Measurements from ENCODE around the gene ADGRF1.

Gene ADGRF1

GRCh38 chr6:46963039-46963438, 79.1 kb downstream of the ADGRF1 start:
- Histone ChIP-seq H3K9me3 (ENCODE audit: control insufficient read depth, low read length) (no peaks in the 10 kb centered on the region), H3K4me3 (ENCODE audit: insufficient read depth, low read depth, low read length) (no peak overlapping the region), H3K4me1 (ENCODE audit: control insufficient read depth, insufficient read depth, low read length) (no peaks in the 10 kb centered on the region), H3K36me3 (ENCODE audit: control insufficient read depth, insufficient read depth, low read length) (no peaks in the 10 kb centered on the region), H3K27me3 (ENCODE audit: control insufficient read depth, insufficient read depth, low read length, poor library complexity, severe bottlenecking) (no peaks in the 10 kb centered on the region), H3K27ac (ENCODE audit: insufficient read depth, low read depth, low read length, poor library complexity, severe bottlenecking) (no peak overlapping the region)

GRCh38 chr6:46961711-46962110, 80.4 kb downstream of the ADGRF1 start:
- Histone ChIP-seq H3K4me3 (ENCODE audit: insufficient read depth, low read depth, low read length) (no peak overlapping the region), H3K27ac (ENCODE audit: insufficient read depth, low read depth, low read length, poor library complexity, severe bottlenecking) (no peak overlapping the region), H3K36me3 (ENCODE audit: control insufficient read depth, insufficient read depth, low read length) (no peaks in the 10 kb centered on the region), H3K4me1 (ENCODE audit: control insufficient read depth, insufficient read depth, low read length) (no peaks in the 10 kb centered on the region), H3K27me3 (ENCODE audit: control insufficient read depth, insufficient read depth, low read length, poor library complexity, severe bottlenecking) (no peaks in the 10 kb centered on the region), H3K9me3 (ENCODE audit: control insufficient read depth, low read length) (no peaks in the 10 kb centered on the region)
- WGBS, 2 experiments, result 92 to 97% methylated on average over 4 of the region's 5 CpGs

GRCh38 chr6:46961232-46961631, 80.9 kb downstream of the ADGRF1 start:
- Histone ChIP-seq H3K4me3 (ENCODE audit: insufficient read depth, low read depth, low read length) (no peak overlapping the region), H3K27me3 (ENCODE audit: control insufficient read depth, insufficient read depth, low read length, poor library complexity, severe bottlenecking) (no peaks in the 10 kb centered on the region), H3K4me1 (ENCODE audit: control insufficient read depth, insufficient read depth, low read length) (no peaks in the 10 kb centered on the region), H3K36me3 (ENCODE audit: control insufficient read depth, insufficient read depth, low read length) (no peaks in the 10 kb centered on the region), H3K9me3 (ENCODE audit: control insufficient read depth, low read length) (no peaks in the 10 kb centered on the region), H3K27ac (ENCODE audit: insufficient read depth, low read depth, low read length, poor library complexity, severe bottlenecking) (no peak overlapping the region)

- H3K9me3 ChIP-seq (ENCODE audit: control insufficient read depth, low read length), result no peaks in the 10 kb centered on the region
- H3K4me1 ChIP-seq (ENCODE audit: control insufficient read depth, insufficient read depth, low read length), result no peaks in the 10 kb centered on the region
- no peaks in the 10 kb centered on the region for H3K27me3 ChIP-seq (ENCODE audit: control insufficient read depth, insufficient read depth, low read length, poor library complexity, severe bottlenecking)
- no peak overlapping the region for H3K4me3 ChIP-seq (ENCODE audit: insufficient read depth, low read depth, low read length)
- H3K36me3 ChIP-seq (ENCODE audit: control insufficient read depth, insufficient read depth, low read length), result no peaks in the 10 kb centered on the region
- H3K27ac ChIP-seq (ENCODE audit: insufficient read depth, low read depth, low read length, poor library complexity, severe bottlenecking), result no peak overlapping the region
Measured at GRCh38 chr6:46959419-46959818, 82.7 kb downstream of the ADGRF1 start.

- Histone ChIP-seq H3K36me3 (ENCODE audit: control insufficient read depth, insufficient read depth, low read length) (no peaks in the 10 kb centered on the region), H3K4me1 (ENCODE audit: control insufficient read depth, insufficient read depth, low read length) (no peaks in the 10 kb centered on the region), H3K4me3 (ENCODE audit: insufficient read depth, low read depth, low read length) (no peak overlapping the region), H3K9me3 (ENCODE audit: control insufficient read depth, low read length) (no peaks in the 10 kb centered on the region), H3K27ac (ENCODE audit: insufficient read depth, low read depth, low read length, poor library complexity, severe bottlenecking) (no peak overlapping the region), H3K27me3 (ENCODE audit: control insufficient read depth, insufficient read depth, low read length, poor library complexity, severe bottlenecking) (no peaks in the 10 kb centered on the region)
- WGBS, 2 experiments, result 96 to 98% methylated on average over 6 of the region's 6 CpGs
Measured at GRCh38 chr6:46956409-46956808, 85.7 kb downstream of the ADGRF1 start.

- Histone ChIP-seq H3K36me3 (ENCODE audit: control insufficient read depth, insufficient read depth, low read length) (no peaks in the 10 kb centered on the region), H3K4me3 (ENCODE audit: insufficient read depth, low read depth, low read length) (no peak overlapping the region), H3K4me1 (ENCODE audit: control insufficient read depth, insufficient read depth, low read length) (no peaks in the 10 kb centered on the region), H3K27me3 (ENCODE audit: control insufficient read depth, insufficient read depth, low read length, poor library complexity, severe bottlenecking) (no peaks in the 10 kb centered on the region), H3K9me3 (ENCODE audit: control insufficient read depth, low read length) (no peaks in the 10 kb centered on the region), H3K27ac (ENCODE audit: insufficient read depth, low read depth, low read length, poor library complexity, severe bottlenecking) (no peak overlapping the region)
- 71 to 76% methylated on average over 3 to 4 of the region's 4 CpGs for WGBS, 2 experiments
Measured at GRCh38 chr6:46954837-46955451, 87.2 kb downstream of the ADGRF1 start.

GRCh38 chr6:46953921-46954320, 88.2 kb downstream of the ADGRF1 start:
- Histone ChIP-seq H3K27ac (ENCODE audit: insufficient read depth, low read depth, low read length, poor library complexity, severe bottlenecking) (no peak overlapping the region), H3K9me3 (ENCODE audit: control insufficient read depth, low read length) (no peaks in the 10 kb centered on the region), H3K27me3 (ENCODE audit: control insufficient read depth, insufficient read depth, low read length, poor library complexity, severe bottlenecking) (no peaks in the 10 kb centered on the region), H3K36me3 (ENCODE audit: control insufficient read depth, insufficient read depth, low read length) (no peaks in the 10 kb centered on the region), H3K4me1 (ENCODE audit: control insufficient read depth, insufficient read depth, low read length) (no peaks in the 10 kb centered on the region), H3K4me3 (ENCODE audit: insufficient read depth, low read depth, low read length) (no peak overlapping the region)
- 95 to 100% methylated on average over 4 of the region's 4 CpGs for WGBS, 2 experiments

- H3K27ac ChIP-seq (ENCODE audit: insufficient read depth, low read depth, low read length, poor library complexity, severe bottlenecking), result no peak overlapping the region
- 92 to 93% methylated on average over 8 of the region's 8 CpGs for WGBS, 2 experiments
- no peaks in the 10 kb centered on the region for H3K27me3 ChIP-seq (ENCODE audit: control insufficient read depth, insufficient read depth, low read length, poor library complexity, severe bottlenecking)
- H3K9me3 ChIP-seq (ENCODE audit: control insufficient read depth, low read length), result no peaks in the 10 kb centered on the region
- no peak overlapping the region for H3K4me3 ChIP-seq (ENCODE audit: insufficient read depth, low read depth, low read length)
- no peaks in the 10 kb centered on the region for H3K36me3 ChIP-seq (ENCODE audit: control insufficient read depth, insufficient read depth, low read length)
- H3K4me1 ChIP-seq (ENCODE audit: control insufficient read depth, insufficient read depth, low read length), result no peaks in the 10 kb centered on the region
Measured at GRCh38 chr6:46949632-46950280, 92.4 kb downstream of the ADGRF1 start.

GRCh38 chr6:46948699-46949098, 93.4 kb downstream of the ADGRF1 start:
- Histone ChIP-seq H3K4me3 (ENCODE audit: insufficient read depth, low read depth, low read length) (no peak overlapping the region), H3K27ac (ENCODE audit: insufficient read depth, low read depth, low read length, poor library complexity, severe bottlenecking) (no peak overlapping the region), H3K9me3 (ENCODE audit: control insufficient read depth, low read length) (no peaks in the 10 kb centered on the region), H3K36me3 (ENCODE audit: control insufficient read depth, insufficient read depth, low read length) (no peaks in the 10 kb centered on the region), H3K4me1 (ENCODE audit: control insufficient read depth, insufficient read depth, low read length) (no peaks in the 10 kb centered on the region), H3K27me3 (ENCODE audit: control insufficient read depth, insufficient read depth, low read length, poor library complexity, severe bottlenecking) (no peaks in the 10 kb centered on the region)
- 86 to 88% methylated on average over 8 of the region's 8 CpGs for WGBS, 2 experiments

All from ectodermal cell (in vitro differentiated cells).